HepG2 (cell line): Measurements from ENCODE around the gene IRAK1BP1. TPM values are rescaled to one million over a fixed set of nuclear protein-coding genes. Genes with fewer than 3 reads are reported as not detected.

Source experiments
- ATAC-seq: fragments of 200-7000 bp; cut with Tn5 transposase; 3 replicates; pipeline ENCODE4 v1.9.1; 2020; ENCODE audit warnings: mild to moderate bottlenecking, moderate library complexity
- Bru-seq: library from RNA; stranded (reverse); fragments of 400-500 nt; gene quantifications from one replicate; lab custom pipeline; 2021; lab: Mats Ljungman, UMichigan
- BruChase-seq, 2 experiments: library from RNA; stranded (reverse); fragments of 400-500 nt; gene quantifications; one replicate each; lab custom pipeline; 2021; lab: Mats Ljungman, UMichigan
- BruUV-seq: library from RNA; stranded (reverse); fragments of 400-500 nt; replicated peaks from 2 replicates; lab custom pipeline; 2021; lab: Mats Ljungman, UMichigan
- CTCF ChIA-PET: fragments of 300-600 bp; formaldehyde crosslinking; extraction: SDS; loops from one replicate; lab custom pipeline; 2021; ENCODE audit warnings: low total read pairs, inconsistent platforms, low intra/inter-chr PET ratio; lab: Yijun Ruan, JAX
- POLR2A ChIA-PET: fragments of 350-600 bp; sonication (Branson Sonifier 250); formaldehyde crosslinking; loops from one replicate; lab custom pipeline; 2020; ENCODE audit warnings: antibody characterized with exemption, inconsistent platforms; lab: Yijun Ruan, JAX
- DNase-seq: peaks from one replicate; pipeline ENCODE4 v3.0.0-alpha.2; 2015; ENCODE audit warnings: low spot score
- FAIRE-seq: peaks from 3 replicates; lab custom pipeline; 2011; peaks lifted over from hg19 to GRCh38; lab: Jason Lieb, UNC
- H2AFZ ChIP-seq: one replicate; pipeline ENCODE4 v1.6.1; 2011; ENCODE audit warnings: low read length, inconsistent platforms
- H3K27ac ChIP-seq: fragments of 300-600 bp; 3 replicates; pipeline ENCODE4 v1.8.0; 2011; ENCODE audit warnings: mixed run types, mild to moderate bottlenecking, mixed read lengths, low read length, inconsistent platforms; ENCODE audit not compliant: insufficient read depth; ENCODE audit errors: extremely low read length
- H3K27me3 ChIP-seq, 2 experiments: fragments of 200-600 bp in 1 of 2; 2 replicates in 1 of 2; 3 replicates in 1 of 2; pipeline versions ENCODE4 v1.6.0 to v1.8.0; 2011; ENCODE audit warnings: low read length in 2 of 2, mild to moderate bottlenecking in 2 of 2, moderate library complexity in 2 of 2, inconsistent platforms in 1 of 2; ENCODE audit not compliant: insufficient read depth in 2 of 2, control insufficient read depth in 1 of 2
- H3K36me3 ChIP-seq, 2 experiments: fragments of 200-600 bp in 1 of 2; replicated peaks in 1 of 2; 2 replicates in 1 of 2; 3 replicates in 1 of 2; pipeline versions ENCODE4 v1.5.1 to v1.8.0; 2011; ENCODE audit warnings: low read length in 2 of 2, inconsistent platforms in 1 of 2; ENCODE audit not compliant: insufficient read depth in 2 of 2, control insufficient read depth in 1 of 2
- H3K4me1 ChIP-seq: 2 replicates; pipeline ENCODE4 v1.5.1; 2012; ENCODE audit warnings: low read length, inconsistent platforms; ENCODE audit not compliant: insufficient read depth
- H3K4me2 ChIP-seq: 2 replicates; pipeline ENCODE4 v1.6.0; 2011; ENCODE audit warnings: low read depth, low read length, inconsistent platforms
- H3K4me3 ChIP-seq, 3 experiments: fragments of 200-600 bp in 1 of 3; sonication (generic), shearing (Covaris generic) in 1 of 3; replicated peaks in 1 of 3; 2 replicates each; pipeline ENCODE4 v1.5.1; 2011 to 2016; ENCODE audit warnings: low read length in 3 of 3, inconsistent platforms in 2 of 3, low read depth in 2 of 3, mild to moderate bottlenecking in 2 of 3, control low read depth in 1 of 3, mixed read lengths in 1 of 3; ENCODE audit not compliant: insufficient read depth in 1 of 3
- H3K79me2 ChIP-seq: one replicate; pipeline ENCODE4 v1.6.1; 2011; ENCODE audit warnings: low read length, inconsistent platforms; ENCODE audit not compliant: insufficient read depth
- H3K9ac ChIP-seq: 2 replicates; pipeline ENCODE4 v1.6.0; 2011; ENCODE audit warnings: mild to moderate bottlenecking, low read depth, low read length, inconsistent platforms; ENCODE audit not compliant: insufficient read depth
- H3K9me3 ChIP-seq: 2 replicates; pipeline ENCODE4 v1.5.1; 2012; ENCODE audit warnings: mild to moderate bottlenecking, low read length
- H4K20me1 ChIP-seq: 2 replicates; pipeline ENCODE4 v1.6.0; 2011; ENCODE audit warnings: inconsistent platforms, mild to moderate bottlenecking, low read length, moderate library complexity; ENCODE audit not compliant: insufficient read depth
- GATAD1 ChIP-seq: IDR thresholded peaks from 2 replicates; pipeline ENCODE4 v1.6.1; 2016; ENCODE audit warnings: missing genetic modification reagents, missing compliant biosample characterization
- ISL2 ChIP-seq: sonication (generic); formaldehyde crosslinking; IDR thresholded peaks from 2 replicates; pipeline ENCODE4 v1.5.0; 2020; ENCODE audit warnings: missing genetic modification reagents
- MED13 ChIP-seq: sonication (generic); formaldehyde crosslinking; IDR thresholded peaks from 2 replicates; pipeline ENCODE4 v1.5.0; 2020; ENCODE audit warnings: missing genetic modification reagents
- PHF21A ChIP-seq: sonication (generic); formaldehyde crosslinking; IDR thresholded peaks from 2 replicates; pipeline ENCODE4 v1.5.0; 2020; ENCODE audit warnings: mild to moderate bottlenecking, missing genetic modification reagents
- POGK ChIP-seq: sonication (generic); formaldehyde crosslinking; conservative IDR thresholded peaks from 2 replicates; pipeline ENCODE4 v1.8.0; 2022; ENCODE audit warnings: mild to moderate bottlenecking, moderate library complexity, missing genetic modification reagents
- SALL1 ChIP-seq: sonication (generic); formaldehyde crosslinking; IDR thresholded peaks from 2 replicates; pipeline ENCODE4 v1.8.0; 2022; ENCODE audit warnings: mild to moderate bottlenecking, missing genetic modification reagents
- ZBTB14 ChIP-seq: sonication (generic); formaldehyde crosslinking; IDR thresholded peaks from 2 replicates; pipeline ENCODE4 v1.4.0; 2020; ENCODE audit warnings: missing genetic modification reagents
- ZBTB43 ChIP-seq: sonication (generic); formaldehyde crosslinking; conservative IDR thresholded peaks from 2 replicates; pipeline ENCODE4 v1.4.0; 2020; ENCODE audit warnings: missing genetic modification reagents
- ZNF24 ChIP-seq: fragments of 450-650 bp; IDR thresholded peaks from 2 replicates; pipeline ENCODE4 v1.6.1; 2017; ENCODE audit warnings: antibody characterized with exemption, mild to moderate bottlenecking
- ZNF546 ChIP-seq: sonication (generic); formaldehyde crosslinking; conservative IDR thresholded peaks from 2 replicates; pipeline ENCODE4 v1.8.1; 2023; ENCODE audit warnings: mild to moderate bottlenecking, missing genetic modification reagents
- ZNF574 ChIP-seq: sonication (generic); formaldehyde crosslinking; IDR thresholded peaks from 2 replicates; pipeline ENCODE4 v1.4.0; 2020; ENCODE audit warnings: missing genetic modification reagents
- WGBS: methylation state at CpG from one replicate; pipeline ENCODE4 v1.1.6; 2017; ENCODE audit warnings: low lambda C conversion rate; 5-methylcytosine and 5-hydroxymethylcytosine counted together
- in situ Hi-C: cut with HindIII; loops from 2 replicates; pipeline ENCODE4 v1.10.0; 2017; ENCODE audit warnings: low pct_unique_long_range_greater_than_20kb; ENCODE audit not compliant: extremely low pct_ligation_motif_present
- intact Hi-C: fragments of 100-400 bp; cut with micrococcal nuclease; formaldehyde crosslinking; loops from one replicate; pipeline ENCODE4 v1.10.0; 2022; ENCODE audit not compliant: unreplicated experiment
- long read RNA-seq, 2 experiments: library from RNA in 1 of 2; library from polyadenylated mRNA in 1 of 2; stranded (forward) in 1 of 2; unstranded in 1 of 2; transcript quantifications; one replicate each; pipeline ENCODE4 v2.0.0, GENCODE V29; 2019 to 2022
- polyA minus RNA-seq, 3 experiments: library from RNA; depleted of rRNA, polyadenylated mRNA; stranded (reverse); fragments of >200 nt; gene quantifications; 2 replicates each; pipeline ENCODE4 v1.2.3, GENCODE V29; 2011; ENCODE audit warnings: low replicate concordance in 1 of 3
- polyA plus RNA-seq, 8 experiments: library from polyadenylated mRNA; depleted of rRNA in 3 of 8; stranded (reverse) in 7 of 8; unstranded in 1 of 8; fragments of >200 nt; fragmentation: Illumina TruSeq in 4 of 8; extraction: Trizol in 4 of 8; gene quantifications; 2 replicates each; pipeline versions ENCODE4 v1.2.1 to v1.2.3, GENCODE V29; 2011 to 2016; ENCODE audit warnings: low read depth in 4 of 8, missing spikeins in 1 of 8, mixed read lengths in 1 of 8; ENCODE audit not compliant: insufficient read depth in 1 of 8
- total RNA-seq, 5 experiments: library from RNA; depleted of rRNA; stranded (reverse); fragments of >200 nt; fragmentation: Illumina TruSeq; extraction: Trizol; gene quantifications; 2 replicates each; pipeline ENCODE4 v1.2.3, GENCODE V29; 2016; ENCODE audit warnings: low read depth in 1 of 5

Gene IRAK1BP1
- total RNA-seq (2016; rRNA removed; fragmentation: Illumina TruSeq; extraction: Trizol) = 1.5 and 1.9 TPM in 2 replicates
- total RNA-seq (2016; cell fraction: cytosol; rRNA removed; fragmentation: Illumina TruSeq; extraction: Trizol; ENCODE audit: low read depth) = 0.62 and 0.71 TPM in 2 replicates
- total RNA-seq (2016; cell fraction: insoluble cytoplasmic fraction; rRNA removed; fragmentation: Illumina TruSeq; extraction: Trizol) = 2.0 and 2.1 TPM in 2 replicates
- total RNA-seq (2016; cell fraction: membrane; rRNA removed; fragmentation: Illumina TruSeq; extraction: Trizol) = 0.96 and 1.2 TPM in 2 replicates
- total RNA-seq (2016; cell fraction: nucleus; rRNA removed; fragmentation: Illumina TruSeq; extraction: Trizol) = 3.3 and 4.1 TPM in 2 replicates
- 0.68 and 0.86 TPM in 2 replicates for polyA plus RNA-seq (2011; rRNA removed)
- 0.32 and 0.36 TPM in 2 replicates for polyA plus RNA-seq (2011; cell fraction: cytosol; rRNA removed)
- 0.50 and 0.69 TPM in 2 replicates for polyA plus RNA-seq (2011; cell fraction: nucleus; rRNA removed)
- 0.43 and 0.71 TPM in 2 replicates for polyA plus RNA-seq (2012)
- 0.35 and 0.50 TPM in 2 replicates for polyA plus RNA-seq (2016; cell fraction: cytosol; fragmentation: Illumina TruSeq; extraction: Trizol; ENCODE audit: low read depth)
- 1.5 and 1.9 TPM in 2 replicates for polyA plus RNA-seq (2016; cell fraction: insoluble cytoplasmic fraction; fragmentation: Illumina TruSeq; extraction: Trizol; ENCODE audit: low read depth)
- 0.60 and 0.72 TPM in 2 replicates for polyA plus RNA-seq (2016; cell fraction: membrane; fragmentation: Illumina TruSeq; extraction: Trizol; ENCODE audit: low read depth)
- 2.0 and 2.4 TPM in 2 replicates for polyA plus RNA-seq (2016; cell fraction: nucleus; fragmentation: Illumina TruSeq; extraction: Trizol; ENCODE audit: insufficient read depth, low read depth)
- polyA minus RNA-seq (2011; rRNA and poly(A)+ RNA removed; ENCODE audit: low replicate concordance) = 0.76 and 3.2 TPM in 2 replicates
- 0.40 and 0.53 TPM in 2 replicates for polyA minus RNA-seq (2011; cell fraction: cytosol; rRNA and poly(A)+ RNA removed)
- polyA minus RNA-seq (2011; cell fraction: nucleus; rRNA and poly(A)+ RNA removed) = 3.7 and 5.0 TPM in 2 replicates
- Bru-seq, nascent RNA = percentile 48 among the genes with signal in this experiment
- BruChase-seq, experiment 1, labeled RNA remaining after a 6-hour chase = percentile 38 among the genes with signal in this experiment
- BruChase-seq, experiment 2, labeled RNA remaining after a 2-hour chase = percentile 42 among the genes with signal in this experiment
- long read RNA-seq, experiment 1 = 0 reads
- long read RNA-seq, experiment 2, partial matches to known transcripts = 0 of 5 reads
- long read RNA-seq, experiment 2, other reads (novel, unspliced or antisense) = 5 of 5 reads

- no TSS peak for BruUV-seq
- Histone ChIP-seq H3K4me2 (peak within 1 kb of the TSS; percentile 89), H4K20me1 (no peaks in the 10 kb centered on the region), H3K9ac (peak within 1 kb of the TSS; percentile 75), H3K4me1 (peaks cover 12% of the 10 kb centered on the region), H3K27me3 (no peaks in the 10 kb centered on the region), H3K9me3 (no peaks in the 10 kb centered on the region), H3K36me3 (no peaks in the 10 kb centered on the region), H2AFZ (peak within 1 kb of the TSS; percentile 81), H3K79me2 (no peaks in the 10 kb centered on the region), H3K27ac (peak within 1 kb of the TSS; percentile 64), H3K4me3 (peak within 1 kb of the TSS; percentile 80 to 88 (median 87))
- in situ Hi-C loops = no loop called here
- ChIA-PET POLR2A (no interaction called here), CTCF (no interaction called here)
- peak; percentile 53 for FAIRE-seq
- 2% methylated on average over 34 of the region's 48 CpGs for WGBS
- intact Hi-C loops = loop anchor here (5.0 to 10.0 kb wide), 3 partner anchors 207 to 1000 kb away; partner anchors contain the start of genes HMGN3 and PHIP
- peak; percentile 99 for ATAC-seq
- peak; percentile 75 for DNase-seq
- TF ChIP-seq ZBTB14 (CRISPR knock-in tag) (no peak), ZBTB43 (no peak), ZNF574 (CRISPR knock-in tag) (peak; percentile 94), POGK (peak; percentile 67), ZNF546 (CRISPR knock-in tag) (no peak), ZNF24 (no peak), SALL1 (CRISPR knock-in tag) (peak; percentile 70), ISL2 (CRISPR knock-in tag) (peak; percentile 34; the same call in 1 of the 2 replicates), GATAD1 (CRISPR knock-in tag) (peak; percentile 88), MED13 (CRISPR knock-in tag) (no peak), PHF21A (CRISPR knock-in tag) (peak; percentile 27; the same call in 1 of the 2 replicates)
Measured at GRCh38 chr6:78867370-78868040, at the start of gene IRAK1BP1. Gene IRAK1BP1 (plus strand): TSS chr6:78867551. CDS start chr6:78867577, 26 bp downstream.
